PFSK-1 (cell line): ENCODE results near the gene BICDL1.

ENCODE experiments used
- FOXP2 ChIP-seq: optimal IDR thresholded peaks from 2 replicates; pipeline ENCODE3; 2011; ENCODE audit warnings: borderline replicate concordance, control low read depth, inconsistent platforms; ENCODE audit not compliant: insufficient read depth; ENCODE audit errors: extremely low read length, extremely low read depth
- POLR2AphosphoS5 ChIP-seq: IDR thresholded peaks from 2 replicates; pipeline ENCODE4 v1.6.1; 2012; ENCODE audit warnings: low read depth, mild to moderate bottlenecking, control low read depth, low read length, moderate library complexity
- SIN3A ChIP-seq: IDR thresholded peaks from 2 replicates; pipeline ENCODE4 v1.6.1; 2012; ENCODE audit warnings: mild to moderate bottlenecking, low read length, moderate library complexity, borderline replicate concordance; ENCODE audit not compliant: insufficient read depth
- TAF1 ChIP-seq: IDR thresholded peaks from 2 replicates; pipeline ENCODE4 v1.6.1; 2012; ENCODE audit warnings: low read length, control low read depth, borderline replicate concordance; ENCODE audit not compliant: insufficient read depth
- TF ChIP-seq, protein P1 (sequence below), 2 experiments: IDR thresholded peaks; 2 replicates each; pipeline versions ENCODE4 v1.6.1 to v1.8.0; 2011 to 2012; ENCODE audit warnings: low read depth in 2 of 2, low read length in 2 of 2, control low read depth in 1 of 2, inconsistent platforms in 1 of 2, mild to moderate bottlenecking in 1 of 2, moderate library complexity in 1 of 2; ENCODE audit not compliant: insufficient read depth in 1 of 2

BICDL1 gene

DNA sequence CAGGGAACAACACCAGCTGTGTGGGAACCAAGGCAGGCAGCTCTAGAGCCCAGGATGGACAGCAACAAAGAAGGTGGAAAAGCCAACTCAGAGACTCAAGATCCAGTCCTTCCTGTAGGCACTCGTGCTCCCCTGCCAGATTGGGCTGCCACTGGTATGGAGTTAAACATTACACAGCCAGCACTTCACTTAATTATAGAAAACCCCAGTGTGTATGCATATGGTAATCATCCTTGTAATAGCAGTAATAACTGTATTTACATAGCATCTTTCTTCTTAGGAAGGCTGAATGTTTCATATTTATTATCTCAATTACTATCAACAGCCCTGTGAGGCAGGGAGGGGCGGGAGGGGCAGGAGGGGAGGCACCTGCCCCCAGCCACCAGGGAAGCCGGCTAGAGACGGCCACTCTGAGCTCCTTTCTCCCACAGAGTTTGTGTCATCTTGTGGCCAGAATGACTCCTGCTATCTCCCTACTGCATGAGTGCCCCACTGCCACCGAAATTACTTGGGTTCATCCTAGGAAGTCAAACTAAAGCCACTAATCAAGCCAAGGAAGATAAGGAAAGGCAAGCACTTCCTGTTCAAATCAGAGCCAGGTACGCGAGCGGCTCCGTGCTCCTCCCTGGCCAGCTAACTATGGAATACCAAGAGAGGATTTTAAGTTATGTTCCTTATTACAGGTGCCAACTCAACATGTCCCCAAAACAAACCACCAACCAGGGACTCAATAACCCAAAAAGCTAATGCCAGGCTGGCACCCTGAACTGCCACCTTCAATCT, 143.2 kb downstream of the BICDL1 start:
- no peak for TF ChIP-seq POLR2AphosphoS5
- TF ChIP-seq, protein P1, sequence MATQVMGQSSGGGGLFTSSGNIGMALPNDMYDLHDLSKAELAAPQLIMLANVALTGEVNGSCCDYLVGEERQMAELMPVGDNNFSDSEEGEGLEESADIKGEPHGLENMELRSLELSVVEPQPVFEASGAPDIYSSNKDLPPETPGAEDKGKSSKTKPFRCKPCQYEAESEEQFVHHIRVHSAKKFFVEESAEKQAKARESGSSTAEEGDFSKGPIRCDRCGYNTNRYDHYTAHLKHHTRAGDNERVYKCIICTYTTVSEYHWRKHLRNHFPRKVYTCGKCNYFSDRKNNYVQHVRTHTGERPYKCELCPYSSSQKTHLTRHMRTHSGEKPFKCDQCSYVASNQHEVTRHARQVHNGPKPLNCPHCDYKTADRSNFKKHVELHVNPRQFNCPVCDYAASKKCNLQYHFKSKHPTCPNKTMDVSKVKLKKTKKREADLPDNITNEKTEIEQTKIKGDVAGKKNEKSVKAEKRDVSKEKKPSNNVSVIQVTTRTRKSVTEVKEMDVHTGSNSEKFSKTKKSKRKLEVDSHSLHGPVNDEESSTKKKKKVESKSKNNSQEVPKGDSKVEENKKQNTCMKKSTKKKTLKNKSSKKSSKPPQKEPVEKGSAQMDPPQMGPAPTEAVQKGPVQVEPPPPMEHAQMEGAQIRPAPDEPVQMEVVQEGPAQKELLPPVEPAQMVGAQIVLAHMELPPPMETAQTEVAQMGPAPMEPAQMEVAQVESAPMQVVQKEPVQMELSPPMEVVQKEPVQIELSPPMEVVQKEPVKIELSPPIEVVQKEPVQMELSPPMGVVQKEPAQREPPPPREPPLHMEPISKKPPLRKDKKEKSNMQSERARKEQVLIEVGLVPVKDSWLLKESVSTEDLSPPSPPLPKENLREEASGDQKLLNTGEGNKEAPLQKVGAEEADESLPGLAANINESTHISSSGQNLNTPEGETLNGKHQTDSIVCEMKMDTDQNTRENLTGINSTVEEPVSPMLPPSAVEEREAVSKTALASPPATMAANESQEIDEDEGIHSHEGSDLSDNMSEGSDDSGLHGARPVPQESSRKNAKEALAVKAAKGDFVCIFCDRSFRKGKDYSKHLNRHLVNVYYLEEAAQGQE (IDR thresholded peaks at IDR 0.05; ENCODE audit: insufficient read depth in 1 of 2, low read depth in 2 of 2, low read length in 2 of 2), result no peak
- no peak for TF ChIP-seq SIN3A
- no peak for TF ChIP-seq FOXP2
- TF ChIP-seq TAF1, result no peak

DNA sequence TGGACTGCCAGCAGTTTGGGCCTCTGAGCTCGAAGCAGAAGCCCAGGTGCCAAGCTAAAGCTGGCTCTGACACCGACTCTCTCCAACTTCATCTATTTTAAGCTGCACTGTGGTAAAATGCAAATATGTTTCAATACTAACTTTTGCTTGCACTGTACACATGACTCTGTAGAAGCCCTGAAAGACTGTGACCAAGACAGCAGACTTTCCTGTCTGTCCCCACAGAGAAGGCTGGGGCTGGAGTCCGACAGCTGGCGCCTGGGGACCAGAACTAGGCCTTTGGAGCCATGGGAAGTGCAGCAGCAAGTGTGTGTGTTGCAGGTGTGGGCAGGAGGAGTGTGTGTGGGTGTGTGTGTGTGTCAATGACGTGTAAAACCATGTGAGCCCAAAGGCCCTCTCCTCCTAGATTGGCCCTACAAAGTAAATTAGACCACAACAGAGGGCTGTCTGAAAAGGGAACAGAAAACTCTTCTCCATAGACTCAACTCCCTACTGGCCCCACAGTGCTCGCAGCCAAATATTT, 143.9 kb downstream of the BICDL1 start:
- TF ChIP-seq TAF1, result no peak
- TF ChIP-seq, protein P1 (IDR thresholded peaks at IDR 0.05; ENCODE audit: insufficient read depth in 1 of 2, low read depth in 2 of 2, low read length in 2 of 2), result no peak
- TF ChIP-seq SIN3A, result no peak
- no peak for TF ChIP-seq POLR2AphosphoS5
- no peak for TF ChIP-seq FOXP2

DNA sequence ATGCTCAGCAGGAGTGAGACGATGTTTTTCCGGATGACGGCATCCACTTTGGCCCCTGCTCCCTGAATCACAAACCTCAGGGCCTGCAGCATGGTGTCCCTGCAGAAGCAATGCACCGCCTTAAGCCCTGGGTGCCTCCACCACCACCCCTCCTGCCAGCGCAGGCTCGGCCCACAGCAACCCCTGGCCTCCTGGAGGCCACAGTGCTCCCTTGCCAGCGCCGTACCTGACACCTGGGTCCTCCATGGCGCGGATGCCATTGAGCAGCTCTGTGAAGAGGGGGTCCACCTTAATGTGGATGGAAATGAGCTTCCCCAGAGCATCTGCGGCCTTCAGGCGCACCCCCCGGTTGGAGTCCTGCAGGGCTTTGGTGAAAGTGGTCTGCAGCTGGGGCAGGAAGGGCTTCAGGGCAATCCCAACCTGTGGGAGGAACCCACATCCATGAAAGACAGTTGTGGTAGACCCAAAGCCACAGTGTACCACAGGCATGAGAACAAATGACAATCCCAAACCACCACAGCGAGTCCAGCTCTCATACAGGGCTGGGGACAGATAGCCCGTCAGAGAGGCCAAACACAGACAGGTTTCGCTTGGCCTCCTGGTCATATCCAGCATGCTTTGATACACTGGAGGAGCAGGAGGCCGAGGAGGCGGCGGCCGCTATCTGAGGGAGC, 145.4 kb downstream of the BICDL1 start:
- no peak for TF ChIP-seq TAF1
- TF ChIP-seq, protein P1 (IDR thresholded peaks at IDR 0.05; ENCODE audit: insufficient read depth in 1 of 2, low read depth in 2 of 2, low read length in 2 of 2), result no peak
- TF ChIP-seq POLR2AphosphoS5, result no peak
- no peak for TF ChIP-seq SIN3A
- no peak for TF ChIP-seq FOXP2

DNA sequence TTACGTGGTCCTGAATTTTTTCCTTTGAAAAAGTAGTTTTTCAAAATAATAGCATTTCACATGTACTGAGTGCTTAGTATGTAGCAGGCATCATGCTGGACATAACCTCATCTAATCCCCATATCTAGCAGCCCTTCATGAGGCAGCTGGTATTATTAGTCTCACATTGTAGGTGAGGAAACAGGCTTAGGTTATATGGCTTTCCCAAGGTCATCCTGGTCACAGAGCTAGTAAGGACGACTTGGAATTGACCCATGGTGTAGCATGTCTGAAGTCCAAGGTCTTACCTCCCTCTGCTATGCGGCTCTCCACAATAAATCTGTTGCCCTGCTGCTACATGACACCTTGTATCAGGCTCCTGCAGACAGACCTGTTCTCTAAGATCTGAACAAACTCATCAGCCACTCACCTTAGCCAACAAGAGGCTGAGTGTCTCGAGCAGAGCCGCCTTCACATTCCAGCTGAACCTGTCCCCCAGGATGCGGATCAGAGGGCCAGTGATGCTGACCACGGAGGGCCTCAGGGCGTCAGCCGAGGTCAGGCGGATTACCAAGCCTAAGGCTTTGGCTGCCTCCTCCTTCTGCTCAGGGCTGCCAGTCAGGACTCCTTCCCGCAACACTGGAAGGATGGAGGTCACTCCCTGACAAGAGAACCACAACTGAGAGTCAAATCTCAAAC, 147.2 kb downstream of the BICDL1 start:
- TF ChIP-seq POLR2AphosphoS5 (no peak), SIN3A (no peak), TAF1 (no peak), FOXP2 (no peak)
- TF ChIP-seq, protein P1 (IDR thresholded peaks at IDR 0.05; ENCODE audit: insufficient read depth in 1 of 2, low read depth in 2 of 2, low read length in 2 of 2), result no peak
